ENCODE measurements around the gene PCNP. TPM values are rescaled to one million over a fixed set of nuclear protein-coding genes. Genes with fewer than 3 reads are reported as not detected.
A peak's percentile ranks its signal among the peaks of the same experiment; 100 is the strongest.
"Not testable (repeated sequence)": the region's sequence is repeated elsewhere in the genome, so short reads cannot be mapped to it uniquely, and the experiment has no call there.

PCNP gene
- 190 and 192 TPM in 2 replicates for total RNA-seq

GRCh38 chr3:101573449-101574387 is at the start of gene PCNP:
Gene PCNP, plus strand, starts transcription at chr3:101574180. Its CDS starts 36 bp downstream, at chr3:101574216.
- peak; percentile 99 for DNase-seq (ENCODE audit: low spot score)
- no peaks in the 10 kb centered on the region for H3K27me3 Mint-ChIP-seq (ENCODE audit: low read depth)
- peaks cover 33% of the 10 kb centered on the region for H3K36me3 Mint-ChIP-seq (ENCODE audit: low read depth)
- peaks cover 56% of the 10 kb centered on the region for H3K4me1 Mint-ChIP-seq (ENCODE audit: low read depth)
- intact Hi-C loops (cut with micrococcal nuclease), result loop anchor here (1.0 to 5.0 kb wide), 7 partner anchors 12 to 1171 kb away; partner anchors contain the start of genes CEP97, LNP1, TOMM70 and TRMT10C
- H3K4me3 Mint-ChIP-seq (ENCODE audit: low read depth), result peak within 1 kb of the TSS; percentile 96
- no peaks in the 10 kb centered on the region for H3K9me3 Mint-ChIP-seq
- peak within 1 kb of the TSS; percentile 99 for H3K27ac Mint-ChIP-seq

- no peak for DNase-seq (ENCODE audit: low spot score)
- Mint-ChIP-seq H3K4me3 (ENCODE audit: low read depth) (no peak overlapping the region), H3K36me3 (ENCODE audit: low read depth) (peaks cover 14% of the 10 kb centered on the region), H3K27ac (no peak overlapping the region), H3K9me3 (peaks cover 14% of the 10 kb centered on the region), H3K4me1 (ENCODE audit: low read depth) (peaks cover 27% of the 10 kb centered on the region), H3K27me3 (ENCODE audit: low read depth) (no peaks in the 10 kb centered on the region)
- intact Hi-C loops (cut with micrococcal nuclease), result no loop called here
Measured at GRCh38 chr3:101527441-101527840, 46.5 kb upstream of the PCNP start.

GRCh38 chr3:101527906-101528305 is 46.1 kb upstream of the PCNP start:
- H3K27me3 Mint-ChIP-seq (ENCODE audit: low read depth), result no peaks in the 10 kb centered on the region
- no peak overlapping the region for H3K4me3 Mint-ChIP-seq (ENCODE audit: low read depth)
- peaks cover 10% of the 10 kb centered on the region for H3K36me3 Mint-ChIP-seq (ENCODE audit: low read depth)
- H3K9me3 Mint-ChIP-seq, result peaks cover 14% of the 10 kb centered on the region
- H3K4me1 Mint-ChIP-seq (ENCODE audit: low read depth), result peaks cover 27% of the 10 kb centered on the region
- H3K27ac Mint-ChIP-seq, result no peak overlapping the region
- intact Hi-C loops (cut with micrococcal nuclease), result no loop called here
- DNase-seq (ENCODE audit: low spot score), result no peak

GRCh38 chr3:101529816-101530685 is 43.9 kb upstream of the PCNP start:
- Mint-ChIP-seq H3K4me1 (ENCODE audit: low read depth) (peaks cover 28% of the 10 kb centered on the region), H3K9me3 (peaks cover 14% of the 10 kb centered on the region), H3K27me3 (ENCODE audit: low read depth) (no peaks in the 10 kb centered on the region), H3K36me3 (ENCODE audit: low read depth) (peaks cover 9% of the 10 kb centered on the region), H3K27ac (no peak overlapping the region), H3K4me3 (ENCODE audit: low read depth) (no peak overlapping the region)
- intact Hi-C loops (cut with micrococcal nuclease), result no loop called here
- DNase-seq (ENCODE audit: low spot score), result no peak

- peaks cover 9% of the 10 kb centered on the region for H3K36me3 Mint-ChIP-seq (ENCODE audit: low read depth)
- H3K27me3 Mint-ChIP-seq (ENCODE audit: low read depth), result no peaks in the 10 kb centered on the region
- DNase-seq (ENCODE audit: low spot score), result no peak
- peaks cover 14% of the 10 kb centered on the region for H3K9me3 Mint-ChIP-seq
- no peak overlapping the region for H3K4me3 Mint-ChIP-seq (ENCODE audit: low read depth)
- H3K4me1 Mint-ChIP-seq (ENCODE audit: low read depth), result peaks cover 28% of the 10 kb centered on the region
- no peak overlapping the region for H3K27ac Mint-ChIP-seq
- intact Hi-C loops (cut with micrococcal nuclease), result no loop called here
Measured at GRCh38 chr3:101530686-101531047, 43.3 kb upstream of the PCNP start.

- no peak for DNase-seq (ENCODE audit: low spot score)
- H3K9me3 Mint-ChIP-seq, result peaks cover 14% of the 10 kb centered on the region
- intact Hi-C loops (cut with micrococcal nuclease), result no loop called here
- peaks cover 9% of the 10 kb centered on the region for H3K36me3 Mint-ChIP-seq (ENCODE audit: low read depth)
- H3K27me3 Mint-ChIP-seq (ENCODE audit: low read depth), result no peaks in the 10 kb centered on the region
- H3K27ac Mint-ChIP-seq, result peak overlapping the region; percentile 59
- no peak overlapping the region for H3K4me3 Mint-ChIP-seq (ENCODE audit: low read depth)
- peaks cover 28% of the 10 kb centered on the region for H3K4me1 Mint-ChIP-seq (ENCODE audit: low read depth)
Measured at GRCh38 chr3:101531473-101532086, 42.4 kb upstream of the PCNP start.

GRCh38 chr3:101532783-101533602 is 41.0 kb upstream of the PCNP start:
- H3K4me1 Mint-ChIP-seq (ENCODE audit: low read depth), result peaks cover 28% of the 10 kb centered on the region
- no peak overlapping the region for H3K4me3 Mint-ChIP-seq (ENCODE audit: low read depth)
- intact Hi-C loops (cut with micrococcal nuclease), result no loop called here
- DNase-seq (ENCODE audit: low spot score), result no peak
- H3K9me3 Mint-ChIP-seq, result peaks cover 14% of the 10 kb centered on the region
- H3K27me3 Mint-ChIP-seq (ENCODE audit: low read depth), result peaks cover 5% of the 10 kb centered on the region
- no peak overlapping the region for H3K27ac Mint-ChIP-seq
- H3K36me3 Mint-ChIP-seq (ENCODE audit: low read depth), result peaks cover 5% of the 10 kb centered on the region

- intact Hi-C loops (cut with micrococcal nuclease), result no loop called here
- Mint-ChIP-seq H3K4me3 (ENCODE audit: low read depth) (no peak overlapping the region), H3K4me1 (ENCODE audit: low read depth) (peaks cover 28% of the 10 kb centered on the region), H3K36me3 (ENCODE audit: low read depth) (peaks cover 5% of the 10 kb centered on the region), H3K27ac (no peak overlapping the region), H3K27me3 (ENCODE audit: low read depth) (peaks cover 9% of the 10 kb centered on the region), H3K9me3 (peaks cover 14% of the 10 kb centered on the region)
- DNase-seq (ENCODE audit: low spot score), result no peak
Measured at GRCh38 chr3:101533603-101533968, 40.4 kb upstream of the PCNP start.

- H3K4me3 Mint-ChIP-seq (ENCODE audit: low read depth), result no peak overlapping the region
- peaks cover under 1% of the 10 kb centered on the region for H3K36me3 Mint-ChIP-seq (ENCODE audit: low read depth)
- peaks cover 7% of the 10 kb centered on the region for H3K9me3 Mint-ChIP-seq
- DNase-seq (ENCODE audit: low spot score), result no peak
- H3K27ac Mint-ChIP-seq, result no peak overlapping the region
- H3K27me3 Mint-ChIP-seq (ENCODE audit: low read depth), result peaks cover 19% of the 10 kb centered on the region
- peaks cover 23% of the 10 kb centered on the region for H3K4me1 Mint-ChIP-seq (ENCODE audit: low read depth)
- intact Hi-C loops (cut with micrococcal nuclease), result no loop called here
Measured at GRCh38 chr3:101535221-101535620, 38.8 kb upstream of the PCNP start.

GRCh38 chr3:101536266-101536665 is 37.7 kb upstream of the PCNP start:
- Mint-ChIP-seq H3K4me1 (ENCODE audit: low read depth) (peaks cover 13% of the 10 kb centered on the region), H3K27ac (no peak overlapping the region), H3K36me3 (ENCODE audit: low read depth) (no peaks in the 10 kb centered on the region), H3K27me3 (ENCODE audit: low read depth) (peaks cover 19% of the 10 kb centered on the region), H3K9me3 (peaks cover 4% of the 10 kb centered on the region), H3K4me3 (ENCODE audit: low read depth) (no peak overlapping the region)
- no peak for DNase-seq (ENCODE audit: low spot score)
- intact Hi-C loops (cut with micrococcal nuclease), result no loop called here

GRCh38 chr3:101536955-101537354 is 37.0 kb upstream of the PCNP start:
- intact Hi-C loops (cut with micrococcal nuclease); H3K4me1 Mint-ChIP-seq (ENCODE audit: low read depth); H3K36me3 Mint-ChIP-seq (ENCODE audit: low read depth); H3K9me3 Mint-ChIP-seq; H3K4me3 Mint-ChIP-seq (ENCODE audit: low read depth); DNase-seq (ENCODE audit: low spot score); H3K27ac Mint-ChIP-seq: not testable (repeated sequence)
- peaks cover 19% of the 10 kb centered on the region for H3K27me3 Mint-ChIP-seq (ENCODE audit: low read depth)

GRCh38 chr3:101542957-101543356 is 31.0 kb upstream of the PCNP start:
- Mint-ChIP-seq H3K27ac (peak overlapping the region; percentile 79), H3K9me3 (peaks cover 4% of the 10 kb centered on the region), H3K4me3 (ENCODE audit: low read depth) (no peak overlapping the region), H3K27me3 (ENCODE audit: low read depth) (peaks cover 14% of the 10 kb centered on the region), H3K36me3 (ENCODE audit: low read depth) (no peaks in the 10 kb centered on the region), H3K4me1 (ENCODE audit: low read depth) (peaks cover 26% of the 10 kb centered on the region)
- DNase-seq (ENCODE audit: low spot score), result no peak
- intact Hi-C loops (cut with micrococcal nuclease), result loop anchor here (1.0 kb wide), 1 partner anchor 25 kb away; no protein-coding TSS in a partner anchor
